ENCODE results near the gene TMEM266. TPM values are rescaled to one million over a fixed set of nuclear protein-coding genes. Genes with fewer than 3 reads are reported as not detected.

Gene TMEM266
- total and polyA plus RNA-seq, 10 donors, result 0.61 to 1.8 (median 1.4) TPM

GRCh38 chr15:76165951-76166350 is 106.2 kb downstream of the TMEM266 start:
- no peak for DNase-seq
- Histone ChIP-seq H3K36me3 (no peaks in the 10 kb centered on the region), H3K4me3 (no peak overlapping the region), H3K27ac (no peak overlapping the region), H3K27me3 (replicated peaks in 1 of 7) (no peaks in the 10 kb centered on the region), H3K9me3 (no peaks in the 10 kb centered on the region), H3K4me1 (peaks cover 10 to 50% (median 25%) of the 10 kb centered on the region in 6 donors)
- no peak for TF ChIP-seq CTCF (IDR thresholded peaks at IDR 0.05 in 8 of 11, conservative IDR thresholded peaks at IDR 0.05 in 3 of 11)
- no peak for TF ChIP-seq POLR2A (IDR thresholded peaks at IDR 0.05)
- TF ChIP-seq POLR2AphosphoS5 (IDR thresholded peaks at IDR 0.05), result no peak
- intact Hi-C loops (cut with DNase I; ENCODE audit: low total_unique reads), result no loop called here
- 89 to 94% (median 92%) methylated on average over 13 to 15 of the region's 15 CpGs for WGBS, 5 donors

GRCh38 chr15:76168237-76168984 is 108.6 kb downstream of the TMEM266 start:
- no peaks in the 10 kb centered on the region for H3K27me3 ChIP-seq (replicated peaks in 1 of 7)
- 80 to 94% (median 85%) methylated on average over 14 of the region's 14 CpGs for WGBS, 5 donors
- peaks cover 2 to 28% (median 12%) of the 10 kb centered on the region in 6 donors for H3K4me1 ChIP-seq
- no peaks in the 10 kb centered on the region for H3K36me3 ChIP-seq
- intact Hi-C loops (cut with DNase I; ENCODE audit: low total_unique reads), result no loop called here
- no peak overlapping the region for H3K4me3 ChIP-seq
- TF ChIP-seq POLR2AphosphoS5 (IDR thresholded peaks at IDR 0.05) (no peak), POLR2A (IDR thresholded peaks at IDR 0.05) (no peak), CTCF (IDR thresholded peaks at IDR 0.05 in 8 of 11, conservative IDR thresholded peaks at IDR 0.05 in 3 of 11) (no peak)
- H3K27ac ChIP-seq, result peak overlapping the region in 1 of 8 donors; percentile 70
- H3K9me3 ChIP-seq, result no peaks in the 10 kb centered on the region
- no peak for DNase-seq

DNA sequence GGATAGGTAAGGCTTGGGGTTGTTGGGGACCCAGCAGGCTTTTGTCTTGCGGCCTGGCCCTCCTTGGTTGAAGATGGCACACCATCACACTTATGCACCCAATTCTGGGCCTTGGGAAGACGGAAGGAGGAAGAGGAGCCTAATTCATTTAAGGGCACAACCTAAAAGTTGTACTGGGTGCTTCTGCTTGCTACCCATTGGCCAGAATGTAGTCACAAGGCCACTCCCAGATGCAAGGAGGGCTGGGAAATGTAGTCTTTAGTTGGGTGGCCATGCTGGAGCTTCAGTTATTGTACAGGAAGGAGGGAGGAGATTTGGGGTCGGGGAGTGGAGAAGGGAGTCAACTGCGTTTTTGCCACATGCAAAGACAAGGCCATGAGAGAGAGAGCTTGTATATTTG is 109.2 kb downstream of the TMEM266 start:
- Histone ChIP-seq H3K36me3 (no peaks in the 10 kb centered on the region), H3K4me3 (no peak overlapping the region), H3K27me3 (replicated peaks in 1 of 7) (no peaks in the 10 kb centered on the region), H3K27ac (peak overlapping the region in 3 of 8 donors; percentile 48 to 70 (median 56)), H3K9me3 (no peaks in the 10 kb centered on the region), H3K4me1 (peaks cover 0 to 22% (median 10%) of the 10 kb centered on the region in 6 donors)
- intact Hi-C loops (cut with DNase I; ENCODE audit: low total_unique reads), result no loop called here
- TF ChIP-seq POLR2A (IDR thresholded peaks at IDR 0.05) (no peak), POLR2AphosphoS5 (IDR thresholded peaks at IDR 0.05) (no peak), CTCF (IDR thresholded peaks at IDR 0.05 in 8 of 11, conservative IDR thresholded peaks at IDR 0.05 in 3 of 11) (no peak)
- DNase-seq, result no peak
- 54 to 72% (median 68%) methylated on average over 4 of the region's 4 CpGs for WGBS, 5 donors

GRCh38 chr15:76169911-76170800 is 110.4 kb downstream of the TMEM266 start:
- no peak for DNase-seq
- TF ChIP-seq CTCF (IDR thresholded peaks at IDR 0.05 in 8 of 11, conservative IDR thresholded peaks at IDR 0.05 in 3 of 11), result no peak
- TF ChIP-seq POLR2AphosphoS5 (IDR thresholded peaks at IDR 0.05), result peak in 2 of 3 donors; percentile 16 to 41
- TF ChIP-seq POLR2A (IDR thresholded peaks at IDR 0.05), result no peak
- Histone ChIP-seq H3K9me3 (no peaks in the 10 kb centered on the region), H3K4me3 (no peak overlapping the region), H3K4me1 (peaks cover 0 to 20% (median 10%) of the 10 kb centered on the region in 6 donors), H3K27ac (peak overlapping the region in 7 of 8 donors; percentile 33 to 70 (median 56)), H3K36me3 (no peaks in the 10 kb centered on the region), H3K27me3 (replicated peaks in 1 of 7) (no peaks in the 10 kb centered on the region)
- intact Hi-C loops (cut with DNase I; ENCODE audit: low total_unique reads), result no loop called here
- 63 to 79% (median 65%) methylated on average over 9 to 16 of the region's 16 CpGs for WGBS, 5 donors

Data from spleen (tissue), 11 donors.